Activated CD4-positive, alpha-beta memory T cell treated with anti-CD3 and anti-CD28 coated beads for 36 hours (primary cell): ENCODE results near the gene VAMP4. TPM values are rescaled to one million over a fixed set of nuclear protein-coding genes. Genes with fewer than 3 reads are reported as not detected.

Experiments
- CTCF ChIA-PET: fragments of 350-600 bp; sonication (Branson Sonifier 250); formaldehyde crosslinking; loops from one replicate; lab custom pipeline; 2021; ENCODE audit warnings: antibody characterized with exemption, inconsistent platforms; lab: Charles Lee
- POLR2A ChIA-PET: fragments of 350-600 bp; sonication (Branson Sonifier 250); formaldehyde crosslinking; loops from one replicate; lab custom pipeline; 2021; ENCODE audit warnings: antibody characterized with exemption; lab: Charles Lee
- DNase-seq: peaks from one replicate; pipeline ENCODE4 v3.0.0-alpha.2; 2020
- H3K27ac Mint-ChIP-seq: one replicate; pipeline ENCODE4 v1.8.0; 2021; ENCODE audit warnings: mixed read lengths
- H3K27me3 Mint-ChIP-seq: one replicate; pipeline ENCODE4 v1.8.0; 2021; ENCODE audit warnings: mixed read lengths
- H3K36me3 Mint-ChIP-seq: one replicate; pipeline ENCODE4 v1.8.0; 2021; ENCODE audit warnings: mixed read lengths
- H3K4me1 Mint-ChIP-seq: one replicate; pipeline ENCODE4 v1.8.0; 2021; ENCODE audit warnings: low read depth, mixed read lengths
- H3K4me3 Mint-ChIP-seq: one replicate; pipeline ENCODE4 v1.8.0; 2021; ENCODE audit warnings: mild to moderate bottlenecking, mixed read lengths
- H3K9me3 Mint-ChIP-seq: one replicate; pipeline ENCODE4 v1.8.0; 2021; ENCODE audit warnings: mixed read lengths
- intact Hi-C: fragments of 100-400 bp; cut with micrococcal nuclease; formaldehyde crosslinking; loops from one replicate; pipeline ENCODE4 v1.15.1; 2023
- total RNA-seq, 2 experiments: library from RNA; stranded (reverse); gene quantifications; one replicate each; pipeline ENCODE4 v1.2.3, GENCODE V29; 2021

VAMP4 gene
- total RNA-seq, 2 experiments from 2014 or later = 13.2 to 14.2 TPM

DNA sequence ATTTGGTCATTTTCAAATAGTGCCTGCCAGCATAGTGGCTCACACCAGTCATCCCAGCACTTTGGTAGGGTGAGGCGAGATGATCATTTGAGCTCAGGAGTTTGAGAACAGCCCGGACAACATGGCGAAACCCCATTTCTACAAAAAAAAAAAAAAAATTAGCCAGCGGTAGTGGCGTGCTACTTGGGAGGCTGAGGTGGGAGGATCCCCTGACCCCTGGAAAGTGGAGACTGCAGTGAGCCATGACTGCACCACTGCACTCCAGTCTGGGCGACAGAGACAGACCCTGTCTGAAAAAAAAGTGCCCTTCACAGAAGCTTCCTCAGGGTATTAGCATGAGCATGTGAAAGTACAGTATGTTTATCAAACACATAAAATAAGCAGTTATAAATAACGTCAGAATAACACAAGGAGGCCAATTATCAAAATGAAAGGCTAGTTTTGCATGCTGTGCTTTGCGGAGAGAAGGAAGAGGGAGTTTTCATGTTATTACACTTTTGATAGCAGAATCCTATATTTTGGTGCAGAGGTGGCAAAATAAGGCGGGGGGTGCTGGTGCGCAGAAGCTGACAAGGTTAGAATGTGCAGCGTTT lies 38.8 kb upstream of the VAMP4 start:
- Mint-ChIP-seq H3K27me3 (no peaks in the 10 kb centered on the region), H3K36me3 (peaks cover 21% of the 10 kb centered on the region), H3K4me1 (peaks cover 55% of the 10 kb centered on the region), H3K27ac (peak overlapping the region; percentile 94), H3K4me3 (peak overlapping the region; percentile 96), H3K9me3 (no peaks in the 10 kb centered on the region)
- ChIA-PET CTCF (interaction anchor here (1.1 to 1.7 kb wide), 4 partner anchors 19 to 205 kb away, joined by 3 to 5 read pairs (median 4); no protein-coding TSS in a partner anchor), POLR2A (interaction anchor here (0.6 to 1.7 kb wide), 3 partner anchors 14 to 50 kb away, joined by 3 to 9 read pairs (median 3); partner anchors contain the start of gene VAMP4)
- intact Hi-C loops = loop anchor here (1.0 to 10.0 kb wide), 9 partner anchors 14 to 917 kb away; partner anchors contain the start of genes DNM3, PIGC and VAMP4
- peak; percentile 13 for DNase-seq

DNA sequence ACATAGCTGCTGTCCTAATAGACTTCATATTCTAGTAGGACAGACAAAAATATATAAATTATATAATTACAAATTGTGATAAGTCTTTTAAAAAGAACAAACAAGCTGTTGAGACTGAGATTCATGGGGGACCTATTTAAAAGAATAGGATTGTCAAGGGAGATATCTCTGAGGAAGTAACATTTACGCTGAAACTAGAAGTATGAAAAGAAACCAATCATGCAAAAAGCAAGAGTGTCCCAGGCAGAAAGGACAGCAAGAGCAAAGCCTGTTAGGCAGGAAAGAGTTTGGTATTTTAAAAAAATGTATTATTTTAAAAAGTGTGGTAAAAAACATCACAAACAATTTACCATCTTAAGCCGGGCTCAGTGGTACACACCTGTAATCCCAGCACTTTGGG lies 30.4 kb upstream of the VAMP4 start:
- intact Hi-C loops = no loop called here
- CTCF ChIA-PET = no interaction called here

DNA sequence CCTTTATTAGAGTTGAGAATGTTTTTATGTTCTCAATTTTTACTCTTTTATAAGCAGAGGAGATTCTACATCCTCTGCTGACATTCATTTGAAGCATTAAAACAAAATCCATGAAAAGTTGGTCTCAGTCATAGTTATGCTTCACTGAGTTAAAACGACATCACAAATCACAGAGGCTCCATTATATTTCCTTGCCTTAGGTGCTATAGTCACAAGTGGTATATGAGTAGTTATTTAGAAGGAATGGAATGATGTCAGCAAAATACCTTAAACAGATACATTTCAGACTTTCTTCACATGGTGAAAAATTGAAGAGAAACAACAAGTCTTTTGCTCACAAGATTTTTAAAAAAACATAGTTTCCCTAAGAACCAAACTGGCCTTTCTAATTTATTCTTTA lies 27.9 kb upstream of the VAMP4 start:
- intact Hi-C loops = no loop called here
- Mint-ChIP-seq H3K4me1 (no peaks in the 10 kb centered on the region), H3K27me3 (peaks cover 3% of the 10 kb centered on the region), H3K36me3 (no peaks in the 10 kb centered on the region), H3K9me3 (no peaks in the 10 kb centered on the region), H3K27ac (no peak overlapping the region), H3K4me3 (no peak overlapping the region)
- POLR2A ChIA-PET = no interaction called here
- CTCF ChIA-PET = no interaction called here
- no peak for DNase-seq

More for the DNA sequence above, 30.4 kb upstream of the VAMP4 start:
- POLR2A ChIA-PET = no interaction called here
- no peak overlapping the region for H3K27ac Mint-ChIP-seq
- no peak for DNase-seq
- H3K36me3 Mint-ChIP-seq = no peaks in the 10 kb centered on the region
- H3K9me3 Mint-ChIP-seq = no peaks in the 10 kb centered on the region
- H3K27me3 Mint-ChIP-seq = peaks cover 3% of the 10 kb centered on the region
- no peak overlapping the region for H3K4me3 Mint-ChIP-seq
- H3K4me1 Mint-ChIP-seq = peaks cover 1% of the 10 kb centered on the region

GRCh38 chr1:171769171-171769570 lies 27.3 kb upstream of the VAMP4 start:
- Mint-ChIP-seq H3K36me3 (no peaks in the 10 kb centered on the region), H3K27me3 (peaks cover 6% of the 10 kb centered on the region), H3K4me1 (no peaks in the 10 kb centered on the region), H3K4me3 (no peak overlapping the region), H3K27ac (no peak overlapping the region), H3K9me3 (no peaks in the 10 kb centered on the region)
- DNase-seq = no peak
- POLR2A ChIA-PET = no interaction called here
- intact Hi-C loops = no loop called here
- CTCF ChIA-PET = no interaction called here

- CTCF ChIA-PET = no interaction called here
- Mint-ChIP-seq H3K9me3 (no peaks in the 10 kb centered on the region), H3K27me3 (peaks cover 8% of the 10 kb centered on the region), H3K36me3 (no peaks in the 10 kb centered on the region), H3K27ac (no peak overlapping the region), H3K4me1 (no peaks in the 10 kb centered on the region), H3K4me3 (no peak overlapping the region)
- no peak for DNase-seq
- intact Hi-C loops = no loop called here
- POLR2A ChIA-PET = no interaction called here
These were observed 21.9 kb upstream of the VAMP4 start for GRCh38 chr1:171763764-171764163.

DNA sequence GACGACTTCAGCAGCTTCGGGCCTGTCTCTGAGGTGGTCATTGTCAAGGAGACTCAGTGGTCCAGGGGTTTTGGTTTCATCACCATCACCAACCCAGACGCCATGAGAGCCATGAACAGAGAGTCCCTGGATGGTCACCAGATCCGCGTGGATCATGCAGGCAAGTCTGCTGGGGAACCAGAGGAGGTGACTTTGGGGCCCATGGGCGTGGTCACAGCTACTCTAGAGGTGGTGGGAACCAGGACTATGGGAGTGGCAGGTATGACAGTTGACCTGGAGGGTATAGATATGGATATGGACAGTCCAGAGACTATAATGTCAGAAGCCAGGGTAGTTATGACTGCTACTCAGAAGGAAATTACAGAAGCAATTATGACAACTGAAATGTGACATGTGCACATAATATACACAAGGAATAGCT lies 20.3 kb upstream of the VAMP4 start:
- intact Hi-C loops = no loop called here
- no peaks in the 10 kb centered on the region for H3K9me3 Mint-ChIP-seq
- peaks cover 9% of the 10 kb centered on the region for H3K27me3 Mint-ChIP-seq
- no peaks in the 10 kb centered on the region for H3K4me1 Mint-ChIP-seq
- H3K27ac Mint-ChIP-seq = no peak overlapping the region
- H3K36me3 Mint-ChIP-seq = no peaks in the 10 kb centered on the region
- no peak for DNase-seq
- ChIA-PET CTCF (interaction anchor here (0.8 kb wide), 1 partner anchor 17 kb away, joined by 3 read pairs; no protein-coding TSS in a partner anchor), POLR2A (no interaction called here)
- H3K4me3 Mint-ChIP-seq = no peak overlapping the region

DNA sequence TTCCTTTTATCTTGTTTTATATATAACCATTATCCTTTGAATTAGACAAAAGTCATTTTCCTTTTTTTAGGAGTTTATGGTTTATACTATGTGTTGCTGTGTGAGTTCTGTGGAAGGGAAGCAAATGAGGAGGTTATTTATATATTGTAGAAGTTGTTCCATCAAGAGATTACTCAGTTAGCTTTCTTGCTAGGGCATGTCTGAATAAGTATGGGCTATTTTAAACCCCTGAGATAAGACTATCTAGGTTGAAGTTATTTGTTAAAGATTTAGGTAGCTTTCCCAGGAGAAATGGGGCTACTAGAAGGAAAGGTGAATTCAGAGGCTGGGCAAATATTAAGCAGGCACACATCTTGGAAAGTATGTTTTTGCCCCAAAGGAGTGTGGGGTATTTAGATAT lies 16.1 kb upstream of the VAMP4 start:
- no peak for DNase-seq
- intact Hi-C loops = no loop called here
- ChIA-PET CTCF (no interaction called here), POLR2A (no interaction called here)
- Mint-ChIP-seq H3K9me3 (no peaks in the 10 kb centered on the region), H3K4me1 (no peaks in the 10 kb centered on the region), H3K27ac (no peak overlapping the region), H3K36me3 (no peaks in the 10 kb centered on the region), H3K4me3 (no peak overlapping the region), H3K27me3 (peaks cover 2% of the 10 kb centered on the region)

GRCh38 chr1:171756856-171757255 lies 15.0 kb upstream of the VAMP4 start:
- H3K4me3 Mint-ChIP-seq = no peak overlapping the region
- ChIA-PET POLR2A (no interaction called here), CTCF (no interaction called here)
- peaks cover 2% of the 10 kb centered on the region for H3K27me3 Mint-ChIP-seq
- DNase-seq = no peak
- no peaks in the 10 kb centered on the region for H3K9me3 Mint-ChIP-seq
- no peaks in the 10 kb centered on the region for H3K36me3 Mint-ChIP-seq
- intact Hi-C loops = no loop called here
- H3K27ac Mint-ChIP-seq = no peak overlapping the region
- no peaks in the 10 kb centered on the region for H3K4me1 Mint-ChIP-seq

DNA sequence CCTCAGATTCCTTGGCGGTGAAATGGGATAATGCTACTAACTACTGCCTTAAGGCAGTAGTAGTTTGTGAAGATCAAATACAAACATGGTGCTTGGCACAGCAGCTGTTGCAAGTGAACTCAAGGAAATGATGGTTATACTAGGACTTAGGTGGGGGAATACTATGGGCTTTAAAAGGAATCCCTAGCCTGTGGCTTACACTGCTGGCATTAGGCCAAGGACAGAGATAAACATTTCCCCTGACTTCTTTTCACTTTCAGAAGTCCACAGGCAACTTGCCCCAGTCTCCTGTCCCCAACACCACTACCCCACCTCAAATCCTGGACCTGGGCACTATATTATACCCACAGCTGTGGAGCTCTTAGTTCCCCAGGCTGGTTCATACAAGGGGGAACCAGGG lies 13.1 kb upstream of the VAMP4 start:
- CTCF ChIA-PET = interaction anchor here (0.6 to 1.1 kb wide), 2 partner anchors 12 to 58 kb away, joined by 3 to 5 read pairs; no protein-coding TSS in a partner anchor
- Mint-ChIP-seq H3K9me3 (no peaks in the 10 kb centered on the region), H3K27ac (no peak overlapping the region), H3K4me1 (no peaks in the 10 kb centered on the region), H3K36me3 (no peaks in the 10 kb centered on the region), H3K27me3 (peaks cover 2% of the 10 kb centered on the region), H3K4me3 (no peak overlapping the region)
- POLR2A ChIA-PET = no interaction called here
- intact Hi-C loops = no loop called here
- no peak for DNase-seq

DNA sequence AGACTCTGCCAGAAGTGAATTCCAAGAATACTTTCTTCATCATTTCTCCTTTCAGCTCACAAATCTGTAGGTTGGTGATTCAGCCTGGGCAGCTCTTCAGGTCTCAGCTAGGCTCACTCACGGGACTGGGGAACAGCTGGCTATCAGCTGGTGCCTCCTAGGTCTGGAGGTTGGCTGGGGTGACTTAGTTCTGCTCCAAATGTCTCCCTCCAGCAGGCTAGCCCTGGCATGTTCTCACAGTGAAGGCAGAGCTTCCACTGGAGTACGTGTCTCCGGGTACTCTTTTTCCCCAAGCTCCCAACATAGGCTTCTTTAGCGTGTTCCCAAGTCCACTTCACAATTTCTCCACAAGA lies 12.5 kb upstream of the VAMP4 start:
- Mint-ChIP-seq H3K36me3 (no peaks in the 10 kb centered on the region), H3K27me3 (peaks cover 2% of the 10 kb centered on the region), H3K27ac (no peak overlapping the region), H3K4me3 (no peak overlapping the region), H3K9me3 (no peaks in the 10 kb centered on the region), H3K4me1 (no peaks in the 10 kb centered on the region)
- intact Hi-C loops = no loop called here
- no peak for DNase-seq
- ChIA-PET POLR2A (interaction anchor here (0.6 kb wide), 1 partner anchor 254 kb away, joined by 6 read pairs; no protein-coding TSS in a partner anchor), CTCF (interaction anchor here (1.1 kb wide), 1 partner anchor 11 kb away, joined by 3 read pairs; no protein-coding TSS in a partner anchor)

DNA sequence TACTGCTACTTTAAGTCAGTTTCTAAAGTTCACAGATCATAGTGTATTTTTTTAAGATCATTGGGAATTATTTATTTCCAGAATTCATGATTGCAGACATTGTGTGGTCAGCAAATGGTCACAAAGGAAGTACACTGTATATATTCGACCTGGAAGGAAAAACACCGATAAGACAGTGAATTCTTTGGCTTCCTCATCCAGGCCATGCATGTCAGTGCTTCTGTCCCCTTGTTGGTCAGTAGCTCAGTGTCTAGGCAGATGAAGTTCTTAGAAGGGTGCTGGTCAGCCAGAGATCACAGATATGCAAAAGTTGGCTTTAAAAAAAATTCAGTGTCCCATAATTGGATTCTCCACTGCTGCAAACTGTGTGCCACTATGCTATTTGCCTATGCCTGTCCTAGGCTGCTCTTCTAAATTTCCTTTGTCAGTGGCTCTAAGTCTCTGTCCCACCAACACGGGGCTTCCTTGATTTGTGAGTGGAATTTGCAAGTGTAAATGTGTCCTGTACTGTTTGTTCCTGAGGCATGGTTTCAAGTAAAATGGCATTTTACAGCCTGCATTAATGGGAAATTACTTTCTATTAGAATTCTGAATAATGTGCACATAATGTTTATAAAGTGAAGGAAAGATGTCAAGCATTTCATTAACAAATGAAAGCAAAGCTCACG lies 12.0 kb upstream of the VAMP4 start:
- CTCF ChIA-PET = no interaction called here
- Mint-ChIP-seq H3K27ac (no peak overlapping the region), H3K9me3 (no peaks in the 10 kb centered on the region), H3K4me3 (no peak overlapping the region), H3K27me3 (peaks cover 2% of the 10 kb centered on the region), H3K4me1 (no peaks in the 10 kb centered on the region), H3K36me3 (no peaks in the 10 kb centered on the region)
- no peak for DNase-seq
- intact Hi-C loops = no loop called here
- POLR2A ChIA-PET = interaction anchor here (0.6 kb wide), 1 partner anchor 254 kb away, joined by 6 read pairs; no protein-coding TSS in a partner anchor

- H3K27ac Mint-ChIP-seq = no peak overlapping the region
- H3K4me1 Mint-ChIP-seq = no peaks in the 10 kb centered on the region
- intact Hi-C loops = no loop called here
- ChIA-PET POLR2A (no interaction called here), CTCF (no interaction called here)
- H3K9me3 Mint-ChIP-seq = no peaks in the 10 kb centered on the region
- H3K4me3 Mint-ChIP-seq = no peak overlapping the region
- no peak for DNase-seq
- peaks cover 2% of the 10 kb centered on the region for H3K27me3 Mint-ChIP-seq
- no peaks in the 10 kb centered on the region for H3K36me3 Mint-ChIP-seq
These were observed 11.3 kb upstream of the VAMP4 start for GRCh38 chr1:171753182-171753581.
